Epithelial cell of proximal tubule (primary cell): ENCODE data around the gene SNRNP200. TPM values are rescaled to one million over a fixed set of nuclear protein-coding genes. Genes with fewer than 3 reads are reported as not detected.

Experiments
- DNase-seq: peaks from one replicate; pipeline ENCODE4 v3.0.0-alpha.2; 2011; ENCODE audit warnings: low read depth
- H3K4me3 ChIP-seq: 2 replicates; pipeline ENCODE4 v1.5.1; 2011; ENCODE audit warnings: low read depth, mild to moderate bottlenecking, low read length
- total RNA-seq: library from RNA; depleted of rRNA; stranded (reverse); fragments of >200 nt; gene quantifications from 2 replicates; pipeline ENCODE4 v1.2.3, GENCODE V29; 2015
- TF ChIP-seq, protein P1 (sequence below): conservative IDR thresholded peaks from 2 replicates; pipeline ENCODE4 v1.5.1; 2012; ENCODE audit warnings: low read depth, mild to moderate bottlenecking, low read length

The SNRNP200 gene
- total RNA-seq, 1 donor from 2014 or later = 77.2 TPM

GRCh38 chr2:96239091-96239490, 66.3 kb downstream of the SNRNP200 start:
- H3K4me3 ChIP-seq = no peak overlapping the region
- TF ChIP-seq, protein P1, sequence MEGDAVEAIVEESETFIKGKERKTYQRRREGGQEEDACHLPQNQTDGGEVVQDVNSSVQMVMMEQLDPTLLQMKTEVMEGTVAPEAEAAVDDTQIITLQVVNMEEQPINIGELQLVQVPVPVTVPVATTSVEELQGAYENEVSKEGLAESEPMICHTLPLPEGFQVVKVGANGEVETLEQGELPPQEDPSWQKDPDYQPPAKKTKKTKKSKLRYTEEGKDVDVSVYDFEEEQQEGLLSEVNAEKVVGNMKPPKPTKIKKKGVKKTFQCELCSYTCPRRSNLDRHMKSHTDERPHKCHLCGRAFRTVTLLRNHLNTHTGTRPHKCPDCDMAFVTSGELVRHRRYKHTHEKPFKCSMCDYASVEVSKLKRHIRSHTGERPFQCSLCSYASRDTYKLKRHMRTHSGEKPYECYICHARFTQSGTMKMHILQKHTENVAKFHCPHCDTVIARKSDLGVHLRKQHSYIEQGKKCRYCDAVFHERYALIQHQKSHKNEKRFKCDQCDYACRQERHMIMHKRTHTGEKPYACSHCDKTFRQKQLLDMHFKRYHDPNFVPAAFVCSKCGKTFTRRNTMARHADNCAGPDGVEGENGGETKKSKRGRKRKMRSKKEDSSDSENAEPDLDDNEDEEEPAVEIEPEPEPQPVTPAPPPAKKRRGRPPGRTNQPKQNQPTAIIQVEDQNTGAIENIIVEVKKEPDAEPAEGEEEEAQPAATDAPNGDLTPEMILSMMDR = no peak
- DNase-seq = no peak

GRCh38 chr2:96238266-96238665, 67.1 kb downstream of the SNRNP200 start:
- DNase-seq = no peak
- TF ChIP-seq, protein P1 = no peak

GRCh38 chr2:96236882-96237281, 68.5 kb downstream of the SNRNP200 start:
- H3K4me3 ChIP-seq = no peak overlapping the region
- TF ChIP-seq, protein P1 = no peak
- no peak for DNase-seq

More at GRCh38 chr2:96238266-96238665, 67.1 kb downstream of the SNRNP200 start:
- no peak overlapping the region for H3K4me3 ChIP-seq

- H3K4me3 ChIP-seq = no peak overlapping the region
- TF ChIP-seq, protein P1 = no peak
- no peak for DNase-seq
These were observed 71.4 kb downstream of the SNRNP200 start for GRCh38 chr2:96233880-96234316.

GRCh38 chr2:96233436-96233835, 71.9 kb downstream of the SNRNP200 start:
- no peak overlapping the region for H3K4me3 ChIP-seq
- TF ChIP-seq, protein P1 = no peak
- no peak for DNase-seq

DNA sequence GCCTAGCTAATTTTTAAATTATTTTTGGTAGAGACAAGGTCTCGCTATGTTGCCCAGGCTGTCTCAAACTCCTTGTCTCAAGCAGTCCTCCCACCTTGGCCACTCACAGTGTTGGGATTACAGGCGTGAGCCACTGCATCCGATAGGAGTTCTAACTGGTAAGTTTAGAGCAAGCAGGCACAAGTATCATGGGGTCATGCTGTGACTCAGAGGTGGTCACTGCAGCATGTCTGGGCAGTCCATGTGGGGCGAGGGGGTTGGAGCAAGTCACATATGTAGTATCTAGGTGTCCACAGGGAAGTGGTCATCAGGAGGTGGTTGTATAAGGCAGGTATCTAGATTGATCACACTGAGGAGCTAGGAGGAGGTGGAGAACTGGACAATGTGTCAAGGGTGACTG, 74.0 kb downstream of the SNRNP200 start:
- no peak overlapping the region for H3K4me3 ChIP-seq
- DNase-seq = no peak

More for the DNA sequence above, 74.0 kb downstream of the SNRNP200 start:
- TF ChIP-seq, protein P1 = no peak
